GM04504 (cell line): ENCODE measurements around the gene C1QTNF8.
"Not testable (repeated sequence)": the region's sequence is repeated elsewhere in the genome, so short reads cannot be mapped to it uniquely, and the experiment has no call there.

Experiments
- DNase-seq: peaks from one replicate; pipeline ENCODE4 v3.0.0-alpha.2; 2012; ENCODE audit warnings: low read depth

C1QTNF8 gene

DNA sequence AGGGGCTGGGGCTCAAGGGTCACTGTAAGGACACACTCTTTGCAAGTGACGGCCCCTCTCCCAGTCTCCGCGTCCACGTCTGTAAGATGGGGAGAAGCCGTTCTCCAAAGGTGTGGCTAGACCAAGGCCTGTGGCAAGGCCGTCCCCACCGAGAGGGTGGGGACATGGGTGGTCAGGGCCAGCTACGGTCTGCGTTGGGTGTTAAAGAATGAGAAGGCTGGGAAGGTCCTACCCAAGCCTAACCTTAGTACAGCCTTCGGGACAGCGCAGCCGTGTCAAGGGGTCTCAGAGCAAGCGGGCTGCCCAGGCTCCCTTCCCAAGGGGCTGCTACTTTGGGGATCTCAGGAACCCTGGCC is 1.9 kb downstream of the C1QTNF8 start:
- no peak for DNase-seq

DNA sequence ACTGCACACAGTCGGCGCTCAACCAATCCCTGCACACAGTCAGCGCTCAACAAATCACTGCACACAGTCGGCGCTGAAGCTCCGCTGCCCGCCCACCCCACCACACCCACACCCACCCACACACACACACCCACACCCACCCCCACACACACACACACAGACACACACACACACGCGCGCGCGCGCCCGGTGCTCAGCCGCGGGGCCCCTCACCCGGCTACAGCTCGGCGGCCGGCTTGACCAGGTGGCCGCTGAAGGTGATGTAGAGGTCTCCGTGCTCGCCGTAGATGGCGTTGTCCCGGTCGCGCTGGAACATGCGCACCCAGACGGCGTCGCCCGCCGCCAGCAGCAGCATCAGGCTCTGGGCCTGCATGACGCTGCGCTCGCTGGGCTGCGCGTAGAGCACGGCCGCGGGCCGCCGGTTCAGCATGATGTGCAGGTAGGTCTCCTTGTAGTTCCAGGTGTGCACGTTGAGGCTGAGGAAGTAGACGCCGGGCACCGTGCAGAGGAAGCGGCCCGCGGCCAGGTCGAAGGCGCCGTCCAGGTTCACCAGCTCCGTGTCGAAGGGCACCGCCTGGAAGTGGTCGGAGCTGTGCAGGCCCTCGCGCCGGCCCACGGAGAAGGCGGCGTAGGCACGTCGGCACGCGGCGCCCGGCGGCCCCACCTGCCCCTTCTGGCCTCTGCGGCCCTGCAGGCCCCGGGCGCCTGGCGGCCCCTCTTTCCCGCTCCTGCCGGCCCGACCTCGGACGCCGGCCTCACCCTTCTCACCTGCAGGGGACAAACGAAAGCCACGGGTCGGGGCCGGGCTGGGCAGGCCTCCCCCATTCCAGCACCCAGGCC is 2.5 kb downstream of the C1QTNF8 start:
- no peak for DNase-seq

DNA sequence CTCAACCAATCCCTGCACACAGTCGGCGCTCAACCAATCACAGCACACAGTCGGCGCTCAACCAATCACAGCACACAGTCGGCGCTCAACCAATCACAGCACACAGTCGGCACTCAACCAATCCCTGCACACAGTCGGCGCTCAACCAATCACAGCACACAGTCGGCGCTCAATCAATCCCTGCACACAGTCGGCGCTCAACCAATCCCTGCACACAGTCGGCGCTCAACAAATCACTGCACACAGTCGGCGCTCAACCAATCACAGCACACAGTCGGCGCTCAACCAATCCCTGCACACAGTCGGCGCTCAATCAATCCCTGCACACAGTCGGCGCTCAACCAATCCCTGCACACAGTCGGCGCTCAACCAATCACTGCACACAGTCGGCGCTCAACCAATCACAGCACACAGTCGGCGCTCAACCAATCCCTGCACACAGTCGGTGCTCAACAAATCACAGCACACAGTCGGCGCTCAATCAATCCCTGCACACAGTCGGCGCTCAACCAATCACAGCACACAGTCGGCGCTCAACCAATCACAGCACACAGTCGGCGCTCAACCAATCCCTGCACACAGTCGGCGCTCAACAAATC is 3.3 kb downstream of the C1QTNF8 start:
- not testable (repeated sequence) for DNase-seq

DNA sequence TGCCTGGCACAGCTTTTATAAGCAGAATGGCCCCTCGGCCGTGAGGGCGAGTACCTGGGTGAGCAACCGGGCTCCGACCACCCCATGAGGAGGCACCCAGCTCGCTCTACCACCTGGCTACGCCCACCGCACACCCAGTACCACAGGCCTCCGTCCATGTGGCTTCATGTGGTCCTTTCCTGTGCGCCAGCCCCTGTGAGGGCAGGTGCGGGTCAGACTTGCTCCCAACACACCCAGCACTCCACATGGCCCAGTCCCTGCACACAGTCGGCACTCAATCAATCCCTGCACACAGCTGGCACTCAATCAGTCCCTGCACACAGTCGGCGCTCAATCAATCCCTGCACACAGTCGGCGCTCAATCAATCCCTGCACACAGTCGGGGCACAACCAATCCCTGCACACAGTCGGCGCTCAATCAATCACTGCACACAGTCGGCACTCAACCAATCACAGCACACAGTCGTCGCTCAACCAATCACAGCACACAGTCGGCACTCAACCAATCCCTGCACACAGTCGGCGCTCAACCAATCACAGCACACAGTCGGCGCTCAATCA is 4.0 kb downstream of the C1QTNF8 start:
- DNase-seq, result no peak

DNA sequence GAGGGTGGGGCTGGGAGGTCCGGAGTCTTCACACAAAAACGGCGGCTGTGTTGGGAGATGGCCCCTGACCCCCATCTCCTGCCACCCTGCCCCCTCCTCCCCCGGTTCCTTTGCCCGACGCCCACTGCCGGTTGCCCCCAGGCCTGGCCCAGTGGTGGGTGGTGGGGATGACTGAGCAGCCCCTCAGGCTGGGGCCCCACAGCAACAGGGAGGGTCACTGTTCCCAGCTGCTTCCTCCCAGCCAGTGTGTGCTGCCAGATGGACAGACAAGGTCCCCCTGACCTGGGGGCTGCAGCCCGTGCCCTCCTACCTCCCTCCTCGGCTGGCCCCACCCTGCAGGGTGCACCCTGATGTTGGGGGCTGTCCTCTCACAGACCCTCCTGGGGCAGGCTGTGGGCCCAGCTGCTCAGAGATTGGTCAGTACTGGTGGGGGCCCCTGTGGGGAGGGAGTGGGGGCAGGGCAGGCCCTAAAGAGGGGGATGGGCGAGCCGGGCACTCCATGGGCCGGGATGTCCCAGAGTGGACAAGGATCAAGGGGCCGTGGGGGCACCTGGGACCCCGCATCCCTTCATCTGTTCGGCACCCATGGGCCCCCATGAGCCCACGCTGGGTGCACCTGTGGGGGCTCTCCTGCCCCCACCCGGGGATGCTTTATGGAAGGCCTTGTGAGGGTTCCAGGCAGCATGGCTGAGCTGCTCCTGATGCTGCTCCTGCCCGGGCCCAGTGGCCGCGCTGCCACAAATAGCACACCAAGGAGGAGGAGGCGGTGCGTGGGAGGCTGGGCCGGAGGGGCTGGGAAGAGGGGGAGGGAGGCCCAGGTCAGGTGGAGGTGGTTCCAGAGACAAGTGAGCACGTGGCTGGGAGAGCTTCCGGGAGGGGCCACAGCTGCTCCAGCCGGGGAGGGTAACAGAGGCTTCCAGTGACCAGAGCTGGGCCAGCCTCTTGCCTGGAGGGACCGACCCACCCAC is 5.1 kb downstream of the C1QTNF8 start:
- no peak for DNase-seq

DNA sequence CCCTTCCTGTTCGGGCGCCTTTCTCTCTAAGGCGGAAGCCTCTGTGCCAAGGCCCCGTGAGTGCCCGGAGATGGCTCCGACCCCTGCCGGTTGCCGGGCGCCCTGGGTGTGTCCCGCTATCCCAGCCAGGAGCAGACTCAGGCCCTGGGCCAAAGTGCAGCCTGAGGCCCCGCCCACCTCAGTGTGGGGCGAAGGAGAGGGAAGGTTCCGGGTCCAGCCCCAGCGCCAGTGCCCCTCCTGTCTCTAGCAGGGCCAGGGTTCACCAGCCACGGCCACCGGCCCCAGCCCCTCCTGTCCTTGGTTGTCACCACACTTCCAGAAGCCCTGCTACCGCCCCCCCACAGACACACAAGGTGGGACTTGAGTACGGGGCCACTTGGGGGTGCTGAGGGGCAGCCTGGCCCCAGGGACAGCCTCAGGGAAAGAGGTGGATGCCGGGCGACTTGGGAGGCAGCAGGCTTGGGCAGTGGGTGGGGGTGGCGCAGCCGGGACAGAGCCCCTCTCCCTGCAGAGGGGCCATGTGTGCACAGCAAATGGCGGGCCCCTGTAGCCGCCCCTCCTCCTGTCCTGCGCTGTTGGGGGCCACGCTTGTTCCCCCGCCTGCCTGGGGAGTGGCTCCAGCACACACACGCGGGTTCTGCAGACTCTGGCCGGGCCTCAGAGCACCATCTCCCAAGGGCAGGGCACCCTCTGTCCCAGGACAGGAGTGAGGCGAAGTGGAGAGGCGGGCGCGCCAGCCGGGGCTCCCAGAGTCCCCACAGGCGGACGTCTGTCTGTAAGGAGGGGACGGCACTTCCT is 6.0 kb downstream of the C1QTNF8 start:
- DNase-seq, result no peak

DNA sequence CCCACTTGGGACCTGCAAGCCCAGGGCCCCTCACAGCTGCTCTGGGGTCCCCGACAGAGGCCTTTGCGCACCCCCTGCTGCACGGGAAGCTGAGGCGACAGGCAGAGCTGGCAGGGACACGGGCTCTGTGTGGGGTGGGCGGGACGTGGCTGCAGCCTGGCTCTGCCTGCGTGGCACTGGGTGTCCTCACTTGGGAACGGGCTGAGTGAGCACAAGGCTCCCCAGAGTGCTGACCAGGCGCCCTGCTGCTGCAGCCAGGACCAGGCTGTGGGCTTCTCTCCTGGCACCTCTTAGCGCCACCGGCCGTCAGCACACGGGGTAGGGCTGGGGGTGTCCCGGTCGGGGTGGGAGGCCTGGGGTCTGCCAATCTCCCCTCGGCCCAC is 6.6 kb downstream of the C1QTNF8 start:
- no peak for DNase-seq

DNA sequence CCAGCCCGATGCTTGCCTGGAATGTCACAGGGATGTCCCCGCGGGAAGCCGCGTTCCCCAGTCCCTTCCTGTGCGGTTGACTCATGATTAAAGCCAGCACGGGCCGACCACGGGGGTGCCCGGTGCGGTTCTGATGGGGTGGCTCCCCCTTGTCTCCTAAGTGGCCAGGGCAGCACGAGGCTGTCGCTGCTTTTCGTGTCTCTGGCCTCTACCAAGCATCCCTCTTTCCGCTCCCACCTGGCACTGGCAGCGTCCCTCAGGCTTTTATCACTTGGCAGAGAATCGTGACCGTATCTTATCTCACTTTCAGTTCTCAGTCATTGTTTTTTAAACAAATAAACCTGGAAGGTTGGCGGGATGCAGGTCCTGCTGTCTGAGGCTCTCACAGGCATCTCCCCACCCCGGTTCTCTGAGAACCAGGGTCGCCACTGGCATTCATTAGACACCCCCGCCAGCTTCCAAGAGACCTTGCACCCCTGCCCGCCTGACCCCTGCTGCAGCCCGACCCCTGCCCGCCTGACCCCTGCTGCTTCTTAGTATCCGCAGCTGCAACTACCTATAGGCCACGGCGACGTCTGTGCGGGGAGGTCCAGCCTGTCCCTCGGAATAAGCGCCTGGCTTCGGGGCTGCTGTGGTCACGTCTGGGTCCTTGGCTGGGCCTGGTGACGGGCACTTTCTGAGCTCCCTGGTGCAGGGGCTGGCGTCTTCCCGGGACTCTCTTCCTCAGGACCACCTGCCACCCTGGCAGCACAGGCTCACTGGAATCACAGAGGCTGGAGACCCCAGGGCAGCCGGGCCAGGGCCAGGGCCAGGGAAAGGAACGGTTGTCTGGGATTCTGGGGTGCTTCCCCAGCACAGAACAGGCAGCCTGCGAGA is 7.5 kb downstream of the C1QTNF8 start:
- no peak for DNase-seq

DNA sequence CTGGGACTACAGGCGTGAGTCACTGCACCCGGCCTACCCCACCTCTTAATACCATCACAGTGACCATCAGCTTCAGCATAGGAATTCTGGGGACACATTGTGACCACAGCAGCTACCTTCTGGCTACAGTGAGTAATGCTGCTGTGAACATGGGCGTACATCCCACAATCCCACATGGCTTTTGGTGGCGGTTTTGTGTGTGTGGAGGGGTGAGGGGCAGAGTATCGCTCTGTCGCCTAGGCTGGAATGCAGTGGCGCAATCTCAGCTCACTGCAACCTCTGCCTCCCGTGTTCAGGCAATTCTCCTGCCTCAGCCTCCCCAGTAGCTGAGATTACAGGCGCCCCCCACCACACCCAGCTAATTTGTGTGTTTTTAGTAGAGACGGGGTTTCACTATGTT is 9.6 kb downstream of the C1QTNF8 start:
- not testable (repeated sequence) for DNase-seq

DNA sequence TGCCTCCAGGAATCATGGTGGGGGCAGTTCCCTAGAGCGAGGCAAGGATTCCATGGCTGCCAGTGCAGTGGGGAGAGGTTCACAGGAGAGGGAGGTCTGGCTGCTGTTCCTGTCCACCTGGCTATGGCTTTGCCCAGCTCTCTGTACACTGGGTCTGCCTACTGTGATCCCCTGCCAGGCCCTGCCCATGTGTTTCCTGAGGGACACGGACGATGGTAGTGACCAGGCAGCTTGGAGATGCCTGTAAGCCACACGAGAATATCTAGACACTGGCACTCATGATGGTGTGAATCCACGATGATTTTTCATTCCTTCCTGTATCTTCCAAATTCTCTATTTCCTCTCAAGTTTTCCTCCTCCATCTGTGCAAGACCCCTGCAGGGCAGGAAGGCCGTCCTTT is 11.1 kb downstream of the C1QTNF8 start:
- no peak for DNase-seq

DNA sequence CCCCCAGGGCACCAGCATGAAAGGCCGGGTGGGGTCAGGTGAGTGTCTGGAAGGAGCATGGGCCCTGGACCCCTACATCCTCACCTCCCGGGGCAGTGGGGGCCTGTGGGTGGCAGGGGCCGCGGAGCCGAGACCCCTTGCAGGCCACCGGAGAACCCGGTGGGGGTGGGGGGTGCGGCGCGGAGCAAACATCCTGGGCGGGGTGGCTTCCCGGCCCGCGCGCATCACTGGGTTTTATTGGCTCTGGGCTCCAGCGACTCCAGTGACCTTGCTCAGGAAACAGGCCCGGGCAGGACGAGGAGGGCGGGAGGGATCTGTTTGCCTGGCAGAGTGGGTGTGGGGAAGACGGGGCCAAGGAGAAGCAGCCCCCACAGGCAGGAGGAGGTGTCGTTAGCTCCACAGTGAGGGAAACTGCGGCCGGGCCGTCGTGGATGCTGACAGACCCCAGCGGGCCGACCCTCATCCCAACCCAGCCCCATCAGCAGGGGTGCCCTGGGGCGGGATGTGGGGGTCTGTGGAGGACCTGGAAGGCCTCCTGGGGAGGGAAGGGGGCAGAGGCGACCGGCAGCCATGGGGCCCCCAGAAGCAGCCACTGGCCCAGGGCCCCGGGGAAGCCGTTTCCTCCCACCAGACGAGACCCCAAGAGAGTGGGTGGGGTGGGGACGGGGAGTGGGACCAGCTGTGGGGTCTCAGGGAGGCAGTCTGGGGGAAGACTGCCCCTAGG is 12.9 kb downstream of the C1QTNF8 start:
- DNase-seq, result no peak

DNA sequence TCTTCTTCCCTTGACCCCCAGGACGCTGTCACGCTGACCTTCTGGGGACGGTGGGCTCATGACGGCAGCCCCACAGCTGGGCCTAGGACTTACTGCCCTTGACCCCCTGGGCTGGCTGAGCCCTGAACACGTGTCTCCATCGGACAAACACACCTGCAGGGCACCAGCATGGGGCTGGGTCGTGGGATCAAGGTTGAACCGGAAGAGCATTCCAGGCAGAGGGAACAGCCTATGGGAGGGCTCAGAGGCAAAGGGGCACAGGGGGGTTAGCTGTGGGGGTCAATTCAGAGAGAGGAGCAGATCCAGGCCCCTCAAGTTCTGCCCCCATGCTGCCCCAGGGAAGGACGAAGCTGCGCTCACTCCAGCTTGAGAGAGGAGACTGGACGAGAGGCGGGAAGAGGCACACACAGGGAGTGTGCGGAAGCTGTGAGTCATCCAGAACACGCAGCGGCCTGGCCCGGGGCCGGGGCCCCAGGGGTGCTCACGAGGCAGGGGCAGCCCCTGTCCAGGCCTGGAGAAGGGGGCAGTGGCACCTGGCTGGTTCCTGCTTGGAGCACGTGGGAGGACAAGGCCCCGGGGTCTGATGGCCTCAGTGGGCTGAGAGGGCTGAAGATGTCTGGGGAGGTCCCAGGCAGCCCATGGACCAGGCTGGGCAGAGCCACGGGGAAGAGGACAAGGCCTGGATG is 13.6 kb downstream of the C1QTNF8 start:
- no peak for DNase-seq

DNA sequence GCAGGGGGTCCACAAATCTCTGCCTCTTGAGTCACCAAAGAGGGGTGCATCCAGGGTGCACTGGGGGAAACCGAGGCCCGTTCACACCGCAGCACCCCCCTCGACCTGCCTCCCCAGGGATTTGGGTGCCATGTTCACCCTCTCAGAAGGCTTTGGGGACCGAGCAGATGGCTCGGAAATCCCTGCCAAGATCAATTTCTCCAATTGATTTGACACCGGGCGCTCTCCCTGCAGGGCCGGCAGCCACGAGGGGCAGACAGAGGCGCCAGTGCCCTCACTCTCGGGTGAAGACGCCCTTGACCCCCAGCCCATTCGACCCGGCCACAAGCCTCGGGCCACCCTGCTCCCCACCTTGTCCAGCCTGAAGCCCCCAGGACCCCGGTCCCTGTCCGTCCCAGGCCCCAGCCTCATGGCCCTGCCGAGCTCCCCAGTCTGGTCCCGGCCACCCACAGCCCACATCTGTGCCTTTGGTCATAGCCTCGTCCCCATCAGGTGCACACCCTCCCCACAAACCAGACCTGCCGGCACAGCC is 14.2 kb downstream of the C1QTNF8 start:
- no peak for DNase-seq

DNA sequence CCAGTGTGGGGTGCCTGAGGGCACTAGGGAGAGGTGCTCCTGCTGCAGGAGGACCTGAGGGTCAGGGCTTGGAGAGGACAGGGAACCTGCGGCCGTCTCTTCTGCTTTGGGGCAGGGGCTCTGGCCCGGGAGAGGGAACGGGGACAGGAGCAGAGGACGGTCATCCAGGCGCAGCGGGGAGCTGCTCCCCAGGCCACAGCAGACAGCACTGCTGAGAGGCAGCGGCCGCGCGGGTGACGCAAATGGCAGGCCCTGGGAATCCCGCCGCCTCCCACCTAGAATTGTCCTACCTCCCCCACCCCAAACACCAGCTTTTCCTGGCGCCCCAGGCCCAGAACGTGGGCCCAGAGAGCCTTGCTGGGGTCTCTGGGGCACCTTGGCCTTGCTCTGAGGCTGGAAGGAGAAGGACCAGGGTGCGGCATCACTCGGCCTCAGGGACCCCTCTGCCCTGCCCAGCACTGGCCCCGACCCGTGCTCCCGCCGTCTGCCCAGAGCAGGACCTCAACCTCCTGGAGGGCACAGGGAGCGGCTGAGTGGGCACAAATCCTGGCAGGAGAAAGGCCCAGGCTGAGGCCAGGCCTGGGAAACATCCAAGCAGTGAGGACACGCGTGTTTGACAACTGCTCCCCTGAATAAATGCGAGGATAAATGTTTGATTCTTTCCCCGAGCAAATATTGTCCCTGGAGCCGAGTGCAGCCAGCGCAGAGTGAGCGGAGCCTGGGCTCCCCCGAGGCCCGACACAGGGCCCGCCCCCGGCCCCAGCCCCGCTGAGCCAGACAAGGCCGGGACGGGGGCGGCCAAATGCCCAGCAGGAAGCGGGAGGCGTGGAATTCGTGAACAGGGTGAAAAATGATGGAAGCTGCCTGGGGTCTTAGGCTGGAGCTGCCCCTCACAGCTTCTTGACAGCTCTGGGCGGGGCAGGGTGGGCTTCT is 15.0 kb downstream of the C1QTNF8 start:
- no peak for DNase-seq

DNA sequence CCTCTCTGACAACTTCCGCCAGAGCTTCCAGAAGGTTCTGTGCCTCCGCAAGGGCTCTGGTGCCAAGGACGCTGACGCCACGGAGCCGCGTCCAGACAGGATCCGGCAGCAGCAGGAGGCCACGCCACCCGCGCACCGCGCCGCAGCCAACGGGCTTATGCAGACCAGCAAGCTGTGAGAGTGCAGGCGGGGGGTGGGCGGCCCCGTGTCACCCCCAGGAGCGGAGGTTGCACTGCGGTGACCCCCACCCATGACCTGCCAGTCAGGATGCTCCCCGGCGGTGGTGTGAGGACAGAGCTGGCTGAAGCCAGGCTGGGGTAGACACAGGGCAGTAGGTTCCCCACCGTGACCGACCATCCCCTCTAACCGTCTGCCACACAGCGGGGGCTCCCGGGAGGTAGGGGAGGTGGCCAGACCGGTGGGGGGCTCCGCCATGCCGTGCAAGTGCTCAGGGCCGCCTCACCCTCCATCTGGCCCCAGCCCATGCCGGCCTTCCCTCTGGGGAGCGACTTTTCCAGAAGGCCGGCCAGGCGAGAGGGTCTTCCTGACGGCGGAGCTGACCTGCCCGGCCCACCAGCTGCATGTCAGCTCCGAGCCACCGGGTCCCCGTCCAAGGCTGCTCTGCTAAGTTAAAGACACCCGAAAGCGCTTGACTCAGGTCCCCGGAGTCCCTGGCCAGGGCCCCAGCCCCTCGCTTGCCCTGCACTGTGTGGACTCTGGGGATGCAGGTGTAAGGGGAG is 16.1 kb downstream of the C1QTNF8 start:
- DNase-seq, result no peak

DNA sequence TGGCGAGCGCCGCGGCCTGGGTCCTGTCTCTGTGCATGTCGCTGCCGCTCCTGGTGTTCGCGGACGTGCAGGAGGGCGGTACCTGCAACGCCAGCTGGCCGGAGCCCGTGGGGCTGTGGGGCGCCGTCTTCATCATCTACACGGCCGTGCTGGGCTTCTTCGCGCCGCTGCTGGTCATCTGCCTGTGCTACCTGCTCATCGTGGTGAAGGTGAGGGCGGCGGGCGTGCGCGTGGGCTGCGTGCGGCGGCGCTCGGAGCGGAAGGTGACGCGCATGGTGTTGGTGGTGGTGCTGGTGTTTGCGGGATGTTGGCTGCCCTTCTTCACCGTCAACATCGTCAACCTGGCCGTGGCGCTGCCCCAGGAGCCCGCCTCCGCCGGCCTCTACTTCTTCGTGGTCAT is 16.7 kb downstream of the C1QTNF8 start:
- no peak for DNase-seq

DNA sequence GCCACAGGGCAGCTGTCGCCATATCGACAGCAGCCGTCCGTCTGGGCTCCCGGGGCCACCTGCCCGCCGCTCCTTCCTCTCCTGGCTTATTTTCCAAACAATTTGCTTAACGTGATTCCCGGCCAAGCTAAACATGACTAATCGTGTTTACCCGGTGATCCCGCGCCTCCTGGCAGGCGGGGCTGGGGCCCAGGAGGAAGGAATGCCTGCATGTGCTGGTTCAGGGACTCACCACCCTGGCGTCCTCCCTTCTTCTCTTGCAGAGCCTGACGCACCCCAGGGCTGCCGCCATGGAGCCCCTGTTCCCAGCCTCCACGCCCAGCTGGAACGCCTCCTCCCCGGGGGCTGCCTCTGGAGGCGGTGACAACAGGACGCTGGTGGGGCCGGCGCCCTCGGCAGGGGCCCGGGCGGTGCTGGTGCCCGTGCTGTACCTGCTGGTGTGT is 17.4 kb downstream of the C1QTNF8 start:
- no peak for DNase-seq
